Thyroid gland (tissue), 4 donors: Measurements from ENCODE around the gene CNPY2.

Source experiments
- CTCF ChIP-seq, 6 experiments: fragments of 200-600 bp in 3 of 6; fragments of 450-650 bp in 3 of 6; sonication (generic) in 3 of 6; IDR thresholded peaks; one replicate each; pipeline ENCODE4 v1.5.1; 2016 to 2019; ENCODE audit warnings: antibody characterized with exemption in 6 of 6, mild to moderate bottlenecking in 2 of 6, inconsistent platforms in 1 of 6, moderate library complexity in 1 of 6
- POLR2A ChIP-seq, 2 donors: fragments of 450-650 bp; IDR thresholded peaks; one replicate each; pipeline ENCODE4 v1.6.1; 2017; ENCODE audit warnings: antibody characterized with exemption in 2 of 2, mild to moderate bottlenecking in 2 of 2, moderate library complexity in 1 of 2

- no peak for TF ChIP-seq CTCF (IDR thresholded peaks at IDR 0.05)
- TF ChIP-seq POLR2A (IDR thresholded peaks at IDR 0.05): no peak
These were observed 23.3 kb upstream of the CNPY2 start for GRCh38 chr12:56339158-56339422.
